GM12875 (cell line): ENCODE measurements around the gene RAP1GAP.

Experiments used
- H3K4me3 ChIP-seq: one replicate; pipeline ENCODE4 v1.5.1; 2011; ENCODE audit warnings: low read depth, low read length, control low read depth
- CTCF ChIP-seq: IDR thresholded peaks from 2 replicates; pipeline ENCODE4 v1.5.1; 2011; ENCODE audit warnings: low read depth, mild to moderate bottlenecking, control low read depth, inconsistent platforms, low read length, moderate library complexity, borderline replicate concordance; ENCODE audit not compliant: insufficient read depth

The RAP1GAP gene

GRCh38 chr1:21648352-21648730 is 20.8 kb downstream of the RAP1GAP start:
- TF ChIP-seq CTCF: no peak
- H3K4me3 ChIP-seq: no peak overlapping the region

- H3K4me3 ChIP-seq: no peak overlapping the region
- no peak for TF ChIP-seq CTCF
Measured at GRCh38 chr1:21647431-21648351, 21.5 kb downstream of the RAP1GAP start.

- no peak overlapping the region for H3K4me3 ChIP-seq
- no peak for TF ChIP-seq CTCF
Measured at GRCh38 chr1:21645550-21645949, 23.6 kb downstream of the RAP1GAP start.

- H3K4me3 ChIP-seq: no peak overlapping the region
- TF ChIP-seq CTCF: no peak
Measured at GRCh38 chr1:21644906-21645305, 24.3 kb downstream of the RAP1GAP start.

- no peak overlapping the region for H3K4me3 ChIP-seq
- no peak for TF ChIP-seq CTCF
Measured at GRCh38 chr1:21644348-21644747, 24.8 kb downstream of the RAP1GAP start.

- TF ChIP-seq CTCF: no peak
- no peak overlapping the region for H3K4me3 ChIP-seq
Measured at GRCh38 chr1:21643624-21644023, 25.5 kb downstream of the RAP1GAP start.
